Testis (tissue), 2 donors: ENCODE data around the gene FBXL19.

Experiments
- POLR2A ChIP-seq: fragments of 450-650 bp; IDR thresholded peaks from one replicate; pipeline ENCODE4 v1.6.1; 2017; ENCODE audit warnings: antibody characterized with exemption, mild to moderate bottlenecking, moderate library complexity
- TF ChIP-seq, protein P1 (sequence below), 3 experiments: fragments of 450-650 bp in 2 of 3; fragments of 200-600 bp in 1 of 3; sonication (generic) in 1 of 3; IDR thresholded peaks; one replicate each; pipeline ENCODE4 v1.5.1; 2016 to 2019; ENCODE audit warnings: antibody characterized with exemption in 3 of 3, mild to moderate bottlenecking in 2 of 3, moderate library complexity in 1 of 3

DNA sequence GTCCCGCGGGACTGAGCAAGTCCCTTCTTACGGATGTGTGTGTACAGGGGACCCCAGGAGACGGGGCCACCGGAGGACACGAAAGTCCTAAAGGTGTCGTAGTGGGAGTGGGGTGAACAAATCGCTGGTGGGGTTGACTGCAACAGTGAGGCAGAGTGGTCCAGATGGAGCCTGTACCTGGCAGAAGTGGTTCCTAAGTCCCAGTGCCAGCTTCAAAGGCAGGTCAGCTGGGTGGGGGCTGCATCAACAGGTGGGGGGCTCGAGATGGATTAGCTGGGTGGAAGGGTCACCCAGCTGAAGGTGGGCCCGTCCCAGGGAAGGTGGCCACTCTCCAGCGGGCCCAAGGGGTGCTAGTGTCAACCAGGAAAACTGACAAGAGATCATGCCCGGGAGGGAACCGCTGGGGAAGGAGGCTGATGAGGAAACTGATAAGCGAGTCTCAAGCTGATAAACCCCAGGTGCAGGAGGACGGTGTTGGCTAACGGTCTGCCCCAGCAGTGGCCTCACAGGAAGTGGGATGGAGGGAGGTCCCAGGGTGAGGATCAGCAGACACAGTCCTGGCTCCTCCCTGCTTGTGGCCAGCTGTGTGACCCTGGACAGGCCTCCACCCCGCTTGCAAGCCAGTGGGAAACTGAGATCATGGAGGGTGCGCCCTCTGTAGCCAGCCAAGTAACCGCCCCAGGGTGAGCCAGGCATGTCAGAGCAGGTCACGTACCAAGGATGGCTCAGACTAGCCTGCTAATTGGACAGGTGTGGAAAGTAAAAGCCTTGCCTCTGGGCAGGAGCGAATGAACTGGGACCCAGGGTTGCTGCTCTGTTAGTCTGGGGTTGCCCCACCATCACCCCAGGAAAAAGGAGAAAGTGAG lies 26.5 kb downstream of the FBXL19 start:
- TF ChIP-seq, protein P1, sequence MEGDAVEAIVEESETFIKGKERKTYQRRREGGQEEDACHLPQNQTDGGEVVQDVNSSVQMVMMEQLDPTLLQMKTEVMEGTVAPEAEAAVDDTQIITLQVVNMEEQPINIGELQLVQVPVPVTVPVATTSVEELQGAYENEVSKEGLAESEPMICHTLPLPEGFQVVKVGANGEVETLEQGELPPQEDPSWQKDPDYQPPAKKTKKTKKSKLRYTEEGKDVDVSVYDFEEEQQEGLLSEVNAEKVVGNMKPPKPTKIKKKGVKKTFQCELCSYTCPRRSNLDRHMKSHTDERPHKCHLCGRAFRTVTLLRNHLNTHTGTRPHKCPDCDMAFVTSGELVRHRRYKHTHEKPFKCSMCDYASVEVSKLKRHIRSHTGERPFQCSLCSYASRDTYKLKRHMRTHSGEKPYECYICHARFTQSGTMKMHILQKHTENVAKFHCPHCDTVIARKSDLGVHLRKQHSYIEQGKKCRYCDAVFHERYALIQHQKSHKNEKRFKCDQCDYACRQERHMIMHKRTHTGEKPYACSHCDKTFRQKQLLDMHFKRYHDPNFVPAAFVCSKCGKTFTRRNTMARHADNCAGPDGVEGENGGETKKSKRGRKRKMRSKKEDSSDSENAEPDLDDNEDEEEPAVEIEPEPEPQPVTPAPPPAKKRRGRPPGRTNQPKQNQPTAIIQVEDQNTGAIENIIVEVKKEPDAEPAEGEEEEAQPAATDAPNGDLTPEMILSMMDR (IDR thresholded peaks at IDR 0.05): no peak
- no peak for TF ChIP-seq POLR2A
